Parathyroid adenoma (tissue), 2 donors: ENCODE results near the gene PPP1R8.

Experiments used
- H2AFZ ChIP-seq: fragments of 300-600 bp; sonication (generic); one replicate; pipeline ENCODE4 v1.7.0; 2017; ENCODE audit warnings: antibody characterized with exemption, mild to moderate bottlenecking
- H3K27ac ChIP-seq: fragments of 300-600 bp; sonication (generic); one replicate; pipeline ENCODE4 v1.7.0; 2017
- H3K27me3 ChIP-seq: fragments of 300-600 bp; sonication (generic); one replicate; pipeline ENCODE4 v1.7.0; 2017; ENCODE audit warnings: low read length; ENCODE audit not compliant: control insufficient read depth, insufficient read depth
- H3K36me3 ChIP-seq: fragments of 300-600 bp; sonication (generic); one replicate; pipeline ENCODE4 v1.7.0; 2017; ENCODE audit warnings: low read length; ENCODE audit not compliant: control insufficient read depth, insufficient read depth
- H3K4me1 ChIP-seq: fragments of 300-600 bp; sonication (generic); one replicate; pipeline ENCODE4 v1.7.0; 2017; ENCODE audit warnings: control low read depth
- H3K4me2 ChIP-seq: fragments of 300-600 bp; sonication (generic); one replicate; pipeline ENCODE4 v1.7.0; 2017; ENCODE audit warnings: low read length
- H3K4me3 ChIP-seq: fragments of 300-600 bp; sonication (generic); one replicate; pipeline ENCODE4 v1.7.0; 2017; ENCODE audit warnings: low read depth, low read length
- H3K79me2 ChIP-seq: fragments of 300-600 bp; sonication (generic); one replicate; pipeline ENCODE4 v1.7.0; 2017; ENCODE audit warnings: control low read depth
- H3K9ac ChIP-seq: fragments of 300-600 bp; sonication (generic); one replicate; pipeline ENCODE4 v1.7.0; 2017; ENCODE audit warnings: mild to moderate bottlenecking
- H3K9me3 ChIP-seq: fragments of 300-600 bp; sonication (generic); one replicate; pipeline ENCODE4 v1.7.0; 2017; ENCODE audit warnings: low read length; ENCODE audit not compliant: control insufficient read depth
- TF ChIP-seq, protein P1 (sequence below): fragments of 300-600 bp; sonication (generic); IDR thresholded peaks from one replicate; pipeline ENCODE4 v1.7.0; 2017; ENCODE audit warnings: antibody characterized with exemption, mild to moderate bottlenecking
- donor health status: primary hyperparathyroidism.

PPP1R8 gene

DNA sequence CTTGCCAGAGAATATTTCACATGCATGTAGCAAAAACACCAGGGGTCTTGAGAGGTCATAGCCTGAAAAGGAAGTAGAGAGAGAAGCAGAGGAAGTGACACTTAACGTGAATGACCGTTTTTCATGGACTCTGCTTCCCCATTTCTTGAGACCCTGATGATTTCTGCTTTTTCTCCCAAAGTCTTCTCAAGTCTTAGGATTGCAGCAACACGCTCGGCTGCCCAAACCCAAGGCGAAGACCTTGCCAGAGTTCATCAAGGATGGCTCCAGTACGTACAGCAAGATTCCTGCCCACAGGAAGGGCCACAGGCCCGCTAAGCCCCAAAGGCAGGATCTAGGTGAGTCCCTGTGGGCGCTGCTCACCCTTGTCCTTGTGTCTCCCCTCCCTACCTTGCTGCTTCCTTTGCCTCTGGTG lies 54.5 kb downstream of the PPP1R8 start:
- H3K27ac ChIP-seq: peak overlapping the region; percentile 36
- no peaks in the 10 kb centered on the region for H3K9me3 ChIP-seq
- no peaks in the 10 kb centered on the region for H3K27me3 ChIP-seq
- H3K4me1 ChIP-seq: peaks cover 9% of the 10 kb centered on the region
- H3K36me3 ChIP-seq: no peaks in the 10 kb centered on the region
- no peaks in the 10 kb centered on the region for H3K79me2 ChIP-seq
- H3K4me2 ChIP-seq: no peak overlapping the region
- H2AFZ ChIP-seq: no peak overlapping the region
- H3K4me3 ChIP-seq: no peak overlapping the region
- TF ChIP-seq, protein P1, sequence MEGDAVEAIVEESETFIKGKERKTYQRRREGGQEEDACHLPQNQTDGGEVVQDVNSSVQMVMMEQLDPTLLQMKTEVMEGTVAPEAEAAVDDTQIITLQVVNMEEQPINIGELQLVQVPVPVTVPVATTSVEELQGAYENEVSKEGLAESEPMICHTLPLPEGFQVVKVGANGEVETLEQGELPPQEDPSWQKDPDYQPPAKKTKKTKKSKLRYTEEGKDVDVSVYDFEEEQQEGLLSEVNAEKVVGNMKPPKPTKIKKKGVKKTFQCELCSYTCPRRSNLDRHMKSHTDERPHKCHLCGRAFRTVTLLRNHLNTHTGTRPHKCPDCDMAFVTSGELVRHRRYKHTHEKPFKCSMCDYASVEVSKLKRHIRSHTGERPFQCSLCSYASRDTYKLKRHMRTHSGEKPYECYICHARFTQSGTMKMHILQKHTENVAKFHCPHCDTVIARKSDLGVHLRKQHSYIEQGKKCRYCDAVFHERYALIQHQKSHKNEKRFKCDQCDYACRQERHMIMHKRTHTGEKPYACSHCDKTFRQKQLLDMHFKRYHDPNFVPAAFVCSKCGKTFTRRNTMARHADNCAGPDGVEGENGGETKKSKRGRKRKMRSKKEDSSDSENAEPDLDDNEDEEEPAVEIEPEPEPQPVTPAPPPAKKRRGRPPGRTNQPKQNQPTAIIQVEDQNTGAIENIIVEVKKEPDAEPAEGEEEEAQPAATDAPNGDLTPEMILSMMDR: no peak
- no peak overlapping the region for H3K9ac ChIP-seq

DNA sequence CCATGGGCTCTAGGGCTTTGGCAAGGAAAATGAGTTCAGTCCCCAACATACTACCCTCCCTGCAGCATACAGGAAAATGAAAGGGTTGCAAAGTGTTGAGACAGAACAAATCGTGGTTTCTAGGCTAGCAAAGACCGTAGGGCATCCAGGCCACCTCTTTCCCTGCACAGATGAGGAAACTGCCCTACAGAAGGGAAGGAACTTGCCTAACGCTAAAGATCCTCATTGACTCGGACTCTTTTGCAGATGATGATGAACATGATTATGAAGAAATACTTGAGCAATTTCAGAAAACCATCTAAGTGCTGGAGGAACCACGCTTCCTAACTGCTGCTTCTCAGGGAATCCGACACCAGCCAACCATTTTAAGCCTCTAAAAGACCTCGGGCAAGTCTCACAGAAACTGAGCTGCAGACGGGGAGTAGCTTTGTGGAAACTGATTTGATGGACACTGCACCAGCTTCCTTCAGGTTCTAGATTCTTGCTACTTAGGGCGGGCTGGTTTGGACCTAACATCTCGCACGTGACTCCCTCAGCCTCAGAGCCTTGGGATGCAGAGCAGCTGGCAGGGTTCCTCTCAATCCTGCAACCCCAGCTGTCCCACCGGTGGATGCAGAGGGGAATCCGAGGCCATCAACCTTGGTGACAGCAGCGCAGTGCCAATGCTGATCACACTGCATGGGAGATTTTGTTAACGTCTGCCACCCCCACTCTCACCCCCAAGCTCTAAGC lies 55.2 kb downstream of the PPP1R8 start:
- no peak overlapping the region for H3K9ac ChIP-seq
- H3K79me2 ChIP-seq: no peaks in the 10 kb centered on the region
- H2AFZ ChIP-seq: no peak overlapping the region
- no peaks in the 10 kb centered on the region for H3K36me3 ChIP-seq
- TF ChIP-seq, protein P1: no peak
- H3K9me3 ChIP-seq: no peaks in the 10 kb centered on the region
- no peak overlapping the region for H3K4me2 ChIP-seq
- H3K27me3 ChIP-seq: no peaks in the 10 kb centered on the region
- peak overlapping the region; percentile 36 for H3K27ac ChIP-seq
- no peak overlapping the region for H3K4me3 ChIP-seq
- peaks cover 9% of the 10 kb centered on the region for H3K4me1 ChIP-seq

DNA sequence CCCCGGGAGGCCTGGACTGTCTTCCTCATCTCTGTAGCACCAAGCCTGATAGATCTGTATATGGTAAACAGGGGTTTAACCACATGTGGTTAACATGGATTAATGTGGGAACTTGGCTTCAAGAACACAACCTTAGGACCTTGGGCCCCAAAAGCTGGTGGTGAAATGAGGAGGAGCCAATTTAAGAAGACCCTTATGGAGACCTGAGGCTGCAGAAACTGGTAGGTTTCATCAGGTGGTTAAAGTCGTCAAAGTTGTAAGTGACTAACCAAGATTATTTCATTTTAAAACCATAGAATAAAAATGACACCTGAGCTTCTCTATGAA lies 55.7 kb downstream of the PPP1R8 start:
- peak overlapping the region; percentile 19 for H3K27ac ChIP-seq
- no peak overlapping the region for H3K4me3 ChIP-seq
- H3K9me3 ChIP-seq: no peaks in the 10 kb centered on the region
- H2AFZ ChIP-seq: no peak overlapping the region
- no peaks in the 10 kb centered on the region for H3K36me3 ChIP-seq
- no peaks in the 10 kb centered on the region for H3K79me2 ChIP-seq
- H3K4me1 ChIP-seq: peaks cover 9% of the 10 kb centered on the region
- H3K9ac ChIP-seq: no peak overlapping the region
- TF ChIP-seq, protein P1: no peak
- H3K27me3 ChIP-seq: no peaks in the 10 kb centered on the region
- no peak overlapping the region for H3K4me2 ChIP-seq

DNA sequence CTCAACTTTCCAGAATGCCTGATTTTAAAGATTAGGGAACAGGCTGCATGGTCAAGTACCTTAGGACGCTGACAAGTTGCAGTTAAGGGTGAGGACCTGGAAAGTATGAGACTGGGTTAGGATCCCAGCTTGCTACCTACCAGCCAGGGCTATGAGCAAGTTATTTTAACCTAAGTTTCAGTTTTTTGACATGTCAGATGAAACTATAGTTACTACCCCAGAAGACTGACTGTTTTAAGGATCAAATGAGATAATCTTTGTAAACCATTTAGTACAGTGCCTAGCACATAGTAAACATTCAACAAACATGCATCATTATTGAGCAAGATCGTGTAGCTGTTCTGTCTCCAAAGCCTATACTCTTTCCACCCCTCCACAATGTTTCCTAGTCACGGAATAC lies 56.2 kb downstream of the PPP1R8 start:
- Histone ChIP-seq H2AFZ (no peak overlapping the region), H3K4me3 (no peak overlapping the region), H3K4me1 (peaks cover 9% of the 10 kb centered on the region), H3K36me3 (no peaks in the 10 kb centered on the region), H3K27ac (no peak overlapping the region), H3K9me3 (no peaks in the 10 kb centered on the region), H3K4me2 (no peak overlapping the region), H3K9ac (no peak overlapping the region), H3K79me2 (no peaks in the 10 kb centered on the region), H3K27me3 (no peaks in the 10 kb centered on the region)
- TF ChIP-seq, protein P1: no peak
